H54 (cell line): ENCODE measurements around the gene FGF19.

Experiments used
- DNase-seq: peaks from one replicate; pipeline ENCODE4 v3.0.0; 2011; ENCODE audit warnings: low spot score, mixed read lengths; ENCODE audit not compliant: insufficient read length
- FAIRE-seq: peaks from 3 replicates; lab custom pipeline; 2011; peaks lifted over from hg19 to GRCh38; lab: Jason Lieb, UNC
- POLR2A ChIP-seq: IDR thresholded peaks from 2 replicates; pipeline ENCODE4 v1.6.1; 2011; ENCODE audit warnings: low read depth, mild to moderate bottlenecking, low read length

Gene FGF19

GRCh38 chr11:69682681-69683326 is 21.0 kb downstream of the FGF19 start:
- TF ChIP-seq POLR2A: no peak
- DNase-seq (no peak), FAIRE-seq (no peak)

- no peak for FAIRE-seq
- TF ChIP-seq POLR2A: no peak
- no peak for DNase-seq
Measured at GRCh38 chr11:69682221-69682620, 21.6 kb downstream of the FGF19 start.

- no peak for FAIRE-seq
- TF ChIP-seq POLR2A: no peak
Measured at GRCh38 chr11:69680688-69681087, 23.1 kb downstream of the FGF19 start.

GRCh38 chr11:69677749-69678148 is 26.1 kb downstream of the FGF19 start:
- TF ChIP-seq POLR2A: no peak
- DNase-seq (no peak), FAIRE-seq (no peak)

More at GRCh38 chr11:69680688-69681087, 23.1 kb downstream of the FGF19 start:
- no peak for DNase-seq

GRCh38 chr11:69674886-69675714 is 28.7 kb downstream of the FGF19 start, which contains the start of gene LTO1:
Gene LTO1, minus strand, starts transcription at chr11:69675353. Its CDS starts 114 bp downstream, at chr11:69675239.
- no peak for FAIRE-seq
- DNase-seq: peak; percentile 92
- TF ChIP-seq POLR2A: peak; percentile 77

- no peak for TF ChIP-seq POLR2A
- peak; percentile 70 for DNase-seq
- FAIRE-seq: no peak
Measured at GRCh38 chr11:69674267-69674885, 29.4 kb downstream of the FGF19 start.

GRCh38 chr11:69671734-69672465 is 31.9 kb downstream of the FGF19 start:
- no peak for TF ChIP-seq POLR2A
- FAIRE-seq: no peak
- DNase-seq: no peak

GRCh38 chr11:69670158-69670845 is 33.5 kb downstream of the FGF19 start:
- TF ChIP-seq POLR2A: no peak
- FAIRE-seq (no peak), DNase-seq (peak; percentile 85)

GRCh38 chr11:69669486-69669885 is 34.3 kb downstream of the FGF19 start:
- no peak for DNase-seq
- no peak for TF ChIP-seq POLR2A
- FAIRE-seq: no peak

- DNase-seq: no peak
Measured at GRCh38 chr11:69667619-69668604, 35.9 kb downstream of the FGF19 start.

GRCh38 chr11:69666752-69667536 is 36.9 kb downstream of the FGF19 start:
- DNase-seq: no peak
- FAIRE-seq: no peak
- TF ChIP-seq POLR2A: no peak

More at GRCh38 chr11:69667619-69668604, 35.9 kb downstream of the FGF19 start:
- no peak for TF ChIP-seq POLR2A
- FAIRE-seq: no peak
